Renal cortex interstitium (tissue), 15 donors: ENCODE measurements around the gene GNAS-AS1. TPM values are rescaled to one million over a fixed set of nuclear protein-coding genes. Genes with fewer than 3 reads are reported as not detected.

Source experiments
- DNase-seq, 11 donors: peaks; one replicate each; pipeline ENCODE4 v3.0.0-alpha.2; 2013; ENCODE audit warnings: low read depth in 9 of 11, low spot score in 4 of 11; ENCODE audit errors: extremely low read depth in 1 of 11
- long read RNA-seq, 16 experiments: transcript quantifications; one replicate each; lab custom pipeline, GENCODE V29; 2026
- polyA plus RNA-seq, 3 donors: library from polyadenylated mRNA; unstranded; fragments of 120-200 nt; gene quantifications; one replicate each; pipeline ENCODE4 v1.2.1, GENCODE V29; 2013; ENCODE audit not compliant: insufficient read length in 3 of 3

Gene GNAS-AS1
- 1 to 10 TPM in 2 of 3 donors, under 1 TPM in 1; 0.97 to 1.4 (median 1.1) TPM for polyA plus RNA-seq
- long read RNA-seq, donor 1, partial matches to known transcripts, result 1,781 of 2,307 reads
- long read RNA-seq, donor 1, other reads (novel, unspliced or antisense), result 526 of 2,307 reads
- long read RNA-seq, donor 2, partial matches to known transcripts, result 1,888 of 1,986 reads
- long read RNA-seq, donor 2, other reads (novel, unspliced or antisense), result 98 of 1,986 reads
- long read RNA-seq, donor 3, result 0 reads
- long read RNA-seq, donor 4, partial matches to known transcripts, result 2,130 of 2,240 reads
- long read RNA-seq, donor 4, other reads (novel, unspliced or antisense), result 110 of 2,240 reads
- long read RNA-seq, donor 5, result 0 reads
- long read RNA-seq, donor 6, partial matches to known transcripts, result 2,607 of 2,690 reads
- long read RNA-seq, donor 6, other reads (novel, unspliced or antisense), result 83 of 2,690 reads
- long read RNA-seq, donor 7, result 0 reads
- long read RNA-seq, donor 8, result 0 reads
- long read RNA-seq, donor 9, partial matches to known transcripts, result 2,092 of 2,194 reads
- long read RNA-seq, donor 9, other reads (novel, unspliced or antisense), result 102 of 2,194 reads
- long read RNA-seq, donor 10, partial matches to known transcripts, result 2,712 of 2,807 reads
- long read RNA-seq, donor 10, other reads (novel, unspliced or antisense), result 95 of 2,807 reads
- long read RNA-seq, donor 11, partial matches to known transcripts, result 2,125 of 2,251 reads
- long read RNA-seq, donor 11, other reads (novel, unspliced or antisense), result 126 of 2,251 reads
- long read RNA-seq, donor 12, result 0 reads
- long read RNA-seq, donor 13, partial matches to known transcripts, result 4,522 of 4,782 reads
- long read RNA-seq, donor 13, other reads (novel, unspliced or antisense), result 259 of 4,782 reads
- long read RNA-seq, donor 14, partial matches to known transcripts, result 2,693 of 2,819 reads
- long read RNA-seq, donor 14, other reads (novel, unspliced or antisense), result 126 of 2,819 reads
- long read RNA-seq, donor 15, result 0 reads
- long read RNA-seq, donor 16, result 0 reads

DNA sequence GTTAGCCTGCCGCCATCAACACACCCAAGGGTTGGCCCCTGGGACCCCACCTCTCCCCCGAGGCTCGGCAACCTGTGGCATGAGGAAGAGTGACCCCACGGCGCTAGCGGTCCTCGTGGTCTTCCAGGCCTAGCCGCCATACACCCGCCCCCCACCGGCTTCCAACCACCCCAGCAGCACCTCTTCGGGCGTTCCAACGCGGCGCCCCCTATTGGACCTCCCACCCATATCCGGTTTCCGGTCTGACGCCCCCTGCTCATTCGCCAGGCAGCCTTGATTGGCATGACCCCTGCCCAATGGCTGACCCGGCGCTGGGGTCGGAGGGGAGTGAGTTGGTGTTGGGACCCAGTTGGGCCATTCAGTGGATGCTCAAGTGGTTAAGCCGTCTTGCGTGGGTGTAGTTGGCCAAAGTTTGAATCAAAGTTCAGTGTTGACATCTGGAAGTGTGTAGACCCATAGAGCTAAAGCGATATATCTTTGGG, at the start of gene GNAS-AS1:
Gene GNAS-AS1 (minus strand): TSS at position 210 of the 482 bp plus-strand sequence.
- peak in 10 of 11 donors; percentile 60 to 83 (median 76) for DNase-seq

DNA sequence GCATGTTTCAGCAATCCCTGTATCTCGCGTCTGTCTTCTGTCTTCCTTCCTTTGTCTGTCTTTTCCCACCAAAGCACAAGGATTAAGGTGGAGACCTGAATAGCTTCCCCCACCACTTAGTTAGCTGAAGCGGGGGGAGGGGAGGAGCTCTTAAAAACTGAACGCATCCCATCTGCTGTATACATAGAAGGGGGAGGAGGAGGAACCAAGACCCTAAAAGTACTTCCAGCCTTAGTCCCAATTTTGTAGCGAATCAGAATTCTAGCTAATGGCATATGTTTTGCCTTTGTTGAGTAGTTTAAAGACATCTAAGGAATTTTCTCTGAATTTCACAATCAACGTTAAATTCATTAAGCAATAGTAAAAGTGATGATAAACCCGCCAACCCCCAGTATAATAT, 49.7 kb upstream of the GNAS-AS1 start:
- no peak for DNase-seq

DNA sequence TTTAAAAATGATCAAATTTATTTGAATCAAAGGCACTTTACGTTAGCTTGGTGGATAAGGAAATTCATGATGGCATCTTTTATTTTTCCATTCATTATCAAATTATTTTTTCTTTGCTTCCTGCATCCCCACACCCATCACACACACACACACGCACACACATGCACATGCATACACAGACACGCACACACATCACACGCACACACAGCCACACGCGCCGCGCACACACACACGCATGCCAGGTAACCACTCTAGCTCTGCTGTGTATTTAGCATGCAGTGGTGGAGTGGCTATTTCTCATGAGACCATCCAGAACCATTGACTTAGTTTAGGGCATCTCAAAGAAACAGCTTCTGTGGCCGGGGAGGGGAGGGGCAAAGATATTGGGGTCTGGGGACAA, 48.8 kb upstream of the GNAS-AS1 start:
- no peak for DNase-seq

DNA sequence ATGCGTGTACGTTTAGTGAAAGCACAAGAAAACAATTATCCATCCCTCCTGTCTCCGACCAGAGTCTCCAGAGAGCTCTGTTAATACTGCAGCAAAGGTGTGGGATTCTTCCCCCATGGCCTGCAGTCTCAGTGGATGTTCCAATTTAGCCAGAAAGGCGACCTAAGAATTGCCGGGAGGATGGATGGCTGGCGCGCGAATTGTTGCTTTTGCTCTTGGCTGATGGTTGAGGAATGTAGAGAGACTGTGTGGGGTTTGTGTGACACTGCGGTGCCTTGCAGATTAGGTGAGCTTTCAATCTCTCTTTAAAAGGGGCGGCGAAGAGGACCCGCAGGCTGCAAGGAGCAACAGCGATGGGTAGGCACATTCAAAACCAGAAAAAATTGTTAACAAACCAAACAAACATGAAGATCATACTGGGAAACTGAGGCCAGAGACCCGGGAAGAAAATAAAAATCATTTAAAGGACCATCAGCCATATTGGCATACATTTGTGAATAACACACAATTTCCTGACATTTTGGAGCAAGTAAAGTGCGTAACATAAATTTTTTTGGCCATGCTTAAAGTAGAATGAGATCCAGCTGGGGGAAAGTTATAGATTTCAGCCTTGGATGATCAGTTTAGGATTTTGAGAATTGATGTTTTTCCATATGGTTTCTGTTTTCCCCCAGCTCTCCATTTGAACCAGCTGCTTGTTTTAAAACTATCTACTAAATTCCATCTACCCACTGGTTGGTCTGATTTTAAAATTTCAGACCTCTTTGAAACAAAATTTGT, 48.1 kb upstream of the GNAS-AS1 start:
- no peak for DNase-seq

DNA sequence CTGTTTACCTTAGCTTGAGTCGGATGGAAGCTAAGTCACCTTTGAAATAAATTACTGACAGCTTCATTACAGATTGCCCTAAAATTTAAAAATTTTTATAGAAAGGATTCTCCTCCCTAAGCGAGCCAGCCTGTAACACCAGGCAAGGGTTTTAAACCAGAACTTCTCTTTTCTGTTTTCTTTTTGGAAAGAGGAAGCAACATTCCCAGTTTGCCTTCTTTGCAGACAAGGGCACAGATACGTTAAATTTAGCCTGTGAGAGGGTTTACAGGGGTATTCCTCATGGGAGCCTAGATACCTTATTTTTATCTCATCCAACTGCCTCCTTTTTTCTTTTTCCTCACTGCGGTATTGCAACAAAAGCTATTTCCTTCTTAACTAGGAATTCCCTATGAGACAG, 46.8 kb upstream of the GNAS-AS1 start:
- no peak for DNase-seq

DNA sequence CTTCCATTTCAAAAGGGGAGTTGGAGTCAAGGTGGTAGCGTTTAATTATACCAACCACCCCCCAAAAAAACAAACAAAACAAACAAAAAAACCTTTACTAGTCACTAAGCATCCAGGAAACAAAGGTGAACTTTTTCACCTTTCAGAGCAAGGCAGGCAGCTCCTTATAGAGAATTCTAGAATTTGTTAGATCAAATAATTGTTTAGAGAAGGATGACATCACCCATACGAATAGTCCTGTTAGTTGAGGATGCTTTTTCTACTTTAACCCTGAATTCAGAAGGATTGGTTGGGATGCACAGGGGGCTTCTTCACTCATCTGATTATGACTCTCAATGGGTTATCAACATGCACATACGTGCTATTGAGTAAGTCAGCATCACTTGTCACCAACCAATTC, 46.1 kb upstream of the GNAS-AS1 start:
- DNase-seq, result no peak

DNA sequence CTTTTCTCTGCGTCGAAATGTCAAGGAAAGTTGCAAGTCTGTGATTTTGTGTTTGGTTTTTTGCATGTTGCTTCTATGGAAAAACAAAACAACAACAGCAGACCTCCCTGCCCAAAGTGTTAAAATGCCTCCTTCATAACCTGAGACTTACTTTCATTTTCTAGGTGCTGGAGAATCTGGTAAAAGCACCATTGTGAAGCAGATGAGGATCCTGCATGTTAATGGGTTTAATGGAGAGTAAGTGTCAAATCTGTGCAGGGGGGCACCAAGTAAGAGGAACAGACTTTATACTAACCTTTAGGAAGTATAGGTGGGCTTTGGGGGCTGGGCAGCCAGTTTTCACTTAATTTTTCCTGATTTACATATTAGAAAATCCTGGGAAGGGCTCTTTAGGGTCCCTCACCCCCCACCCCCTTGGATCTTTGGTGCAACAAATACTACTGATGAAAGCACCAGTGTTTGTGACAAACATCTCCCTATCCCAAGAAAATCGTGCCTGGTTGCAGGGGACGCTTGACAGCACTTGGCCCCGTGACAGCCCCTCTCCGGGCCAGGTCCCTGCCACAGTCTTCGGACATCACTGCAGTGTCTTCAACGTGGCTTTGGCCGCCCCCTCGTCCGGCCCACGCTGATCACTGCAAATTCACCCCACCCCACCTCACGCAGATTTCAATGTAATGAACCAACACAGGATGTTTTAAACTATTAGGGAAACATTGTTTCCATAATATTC, 44.9 kb upstream of the GNAS-AS1 start:
- no peak for DNase-seq

DNA sequence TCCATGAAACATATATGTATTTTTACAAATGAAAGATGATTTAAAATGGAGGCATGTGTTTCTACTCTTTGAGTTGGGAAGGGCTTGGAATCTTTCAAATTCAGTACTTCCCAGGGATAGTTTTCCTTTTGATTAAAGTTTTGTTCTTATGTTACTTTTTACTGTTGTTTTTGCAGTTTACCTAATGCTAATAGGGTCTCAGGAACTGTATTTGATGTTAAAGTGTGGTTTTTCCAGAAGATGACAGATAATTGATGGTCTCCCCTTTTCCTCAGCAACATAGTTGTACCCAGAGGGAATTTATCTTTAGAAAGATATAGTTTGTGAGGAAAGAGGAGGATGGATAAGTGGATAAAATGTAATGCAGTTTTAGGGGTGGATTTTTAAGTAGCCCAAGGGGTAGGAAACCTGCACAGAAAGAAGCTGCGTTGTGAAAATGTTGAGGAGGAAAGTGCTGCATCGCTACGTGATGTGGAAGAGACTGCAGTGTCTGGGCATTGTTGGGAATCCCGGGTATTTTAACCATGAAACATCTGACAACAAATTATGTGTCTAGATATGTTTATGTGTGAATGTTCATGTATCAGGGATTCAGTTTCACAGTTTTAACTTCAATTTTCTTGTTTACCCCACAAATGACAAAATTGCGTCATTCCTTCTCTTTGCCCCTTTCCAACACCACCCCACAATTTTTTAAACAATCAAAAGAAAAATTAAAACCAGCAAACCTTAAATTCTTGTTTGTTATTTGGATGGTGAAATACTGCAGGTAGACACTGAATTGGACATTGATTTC, 44.1 kb upstream of the GNAS-AS1 start:
- DNase-seq, result no peak

DNA sequence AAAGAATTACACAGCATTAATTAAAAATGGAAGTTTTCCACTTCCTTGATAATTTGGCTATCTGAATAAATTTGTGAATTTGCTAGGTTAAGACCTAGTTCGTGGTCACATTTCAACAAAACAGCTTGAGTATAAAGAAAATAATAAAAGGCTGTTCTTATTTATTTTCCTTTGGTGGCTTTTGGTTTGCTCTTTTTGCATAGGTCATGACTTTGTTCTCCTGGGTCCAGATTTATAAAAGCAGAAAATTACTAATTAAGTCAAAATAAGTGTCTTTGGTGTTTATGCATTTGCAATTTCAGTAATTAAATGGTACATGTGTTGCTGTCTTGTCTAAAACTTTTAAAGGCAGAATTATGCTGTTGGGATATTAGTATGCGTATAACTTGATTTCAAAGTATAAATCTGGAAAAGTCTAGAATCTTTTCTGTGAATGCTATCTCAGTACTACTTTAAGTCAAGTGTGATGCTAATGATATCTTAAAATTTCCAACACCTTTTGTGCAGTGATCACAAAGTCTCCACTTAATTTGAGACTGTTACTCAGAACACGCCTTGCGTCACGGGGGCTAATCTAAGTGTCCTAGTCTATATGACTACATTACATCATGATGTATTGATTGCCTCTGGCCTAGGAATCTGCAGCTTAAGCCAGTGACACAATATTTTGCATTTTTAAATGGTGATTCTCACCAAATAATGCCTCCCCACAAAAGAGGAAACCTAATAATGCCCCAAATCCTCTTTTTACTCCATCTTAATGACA, 42.8 kb upstream of the GNAS-AS1 start:
- no peak for DNase-seq

DNA sequence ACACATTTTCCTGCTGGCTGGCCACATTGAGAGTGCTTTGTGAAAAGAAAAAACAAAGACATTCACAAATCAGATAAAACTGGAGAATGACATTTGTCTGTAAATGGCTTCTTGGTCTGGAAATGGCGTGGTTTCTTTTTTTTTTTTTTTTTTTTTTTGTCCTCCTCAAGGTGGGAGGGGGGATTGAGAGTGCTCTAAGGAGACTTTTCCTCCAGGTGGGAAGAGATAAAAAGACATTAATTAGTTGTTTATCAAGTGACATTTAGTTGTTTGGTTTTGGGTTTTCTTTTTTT, 42.2 kb upstream of the GNAS-AS1 start:
- DNase-seq, result no peak

DNA sequence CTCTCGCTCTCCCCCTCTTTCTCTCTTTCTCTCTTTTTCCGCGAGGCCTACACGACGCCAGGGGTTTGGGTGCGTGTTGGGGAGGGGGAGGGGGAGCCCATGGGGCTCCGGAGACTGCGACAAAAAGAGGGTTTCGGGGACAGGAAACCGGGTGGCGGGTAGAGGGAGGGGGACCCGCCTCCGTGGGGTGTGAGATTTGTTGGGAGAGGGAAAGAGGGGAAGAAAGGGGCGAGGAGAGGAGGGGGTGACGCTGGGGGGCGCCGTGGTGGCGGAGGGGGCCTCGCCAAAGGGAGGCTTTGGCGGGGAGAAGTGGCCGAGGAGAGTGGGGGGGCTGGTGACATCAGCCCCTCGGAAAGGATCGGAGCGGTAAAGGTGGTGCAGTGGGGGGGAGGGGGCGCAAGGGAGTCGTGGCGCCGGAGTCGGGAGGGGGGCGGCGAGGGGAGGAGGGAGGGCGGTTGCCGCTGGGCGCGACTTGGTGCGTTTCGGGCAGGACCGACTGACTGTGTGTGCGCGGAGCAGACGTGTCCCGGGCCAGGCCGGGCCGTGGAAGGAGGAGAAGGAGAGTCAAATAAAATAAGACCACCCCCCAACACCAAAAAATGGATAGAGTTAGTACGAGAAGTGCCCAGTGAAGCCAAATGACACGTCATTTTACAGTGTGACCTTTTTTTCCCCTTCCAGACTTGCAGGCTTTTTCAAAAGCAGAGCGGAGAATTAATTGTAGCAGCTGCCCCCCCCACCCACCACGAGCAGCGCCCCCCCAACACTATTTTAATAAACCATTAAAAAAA, 41.6 kb upstream of the GNAS-AS1 start:
- DNase-seq, result peak in 4 of 11 donors; percentile 57 to 69 (median 64)

DNA sequence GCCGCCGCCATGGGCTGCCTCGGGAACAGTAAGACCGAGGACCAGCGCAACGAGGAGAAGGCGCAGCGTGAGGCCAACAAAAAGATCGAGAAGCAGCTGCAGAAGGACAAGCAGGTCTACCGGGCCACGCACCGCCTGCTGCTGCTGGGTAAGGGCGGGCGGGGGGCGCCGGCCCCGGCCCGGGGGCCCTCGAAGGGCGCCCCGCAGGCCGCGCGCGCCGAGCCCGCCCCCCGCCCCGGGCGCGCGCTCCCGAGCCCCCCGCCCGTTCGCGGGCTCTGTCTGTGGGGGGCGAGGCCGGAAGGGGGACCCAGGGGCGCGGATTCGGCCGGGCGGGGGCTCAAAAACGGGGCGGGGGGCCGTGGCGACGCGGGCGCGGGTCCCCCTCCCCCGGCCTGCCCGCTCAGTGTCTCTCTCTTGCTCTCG, 41.0 kb upstream of the GNAS-AS1 start:
- peak in 1 of 11 donors; percentile 41 for DNase-seq

DNA sequence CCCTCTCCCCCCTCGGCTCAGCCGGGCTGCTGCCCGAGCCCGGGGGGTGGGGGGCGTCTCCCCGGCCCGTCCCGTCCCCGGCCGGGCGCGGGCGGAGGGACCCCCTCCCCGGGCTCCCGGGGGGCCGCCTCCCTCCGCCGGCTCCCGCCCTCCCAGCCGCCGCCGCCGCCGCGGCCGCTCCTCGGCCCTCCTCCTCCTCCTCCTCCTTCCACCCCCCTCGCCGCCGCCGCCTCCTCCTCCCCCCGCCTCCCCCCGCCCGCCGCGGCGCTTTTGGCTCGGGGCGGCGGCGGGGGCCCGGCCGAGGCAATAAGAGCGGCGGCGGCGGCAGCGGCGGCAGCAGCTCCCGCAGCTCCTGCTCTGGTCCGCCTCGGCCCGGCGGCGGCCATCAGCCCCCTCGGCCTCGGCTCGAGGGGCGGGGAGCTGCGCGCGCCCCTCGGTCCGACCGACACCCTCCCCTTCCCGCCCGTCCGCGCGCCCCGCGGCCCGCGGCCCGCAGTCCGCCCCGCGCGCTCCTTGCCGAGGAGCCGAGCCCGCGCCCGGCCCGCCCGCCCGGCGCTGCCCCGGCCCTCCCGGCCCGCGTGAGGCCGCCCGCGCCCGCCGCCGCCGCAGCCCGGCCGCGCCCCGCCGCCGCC, 40.5 kb upstream of the GNAS-AS1 start:
- peak in 3 of 11 donors; percentile 74 to 83 (median 78) for DNase-seq

DNA sequence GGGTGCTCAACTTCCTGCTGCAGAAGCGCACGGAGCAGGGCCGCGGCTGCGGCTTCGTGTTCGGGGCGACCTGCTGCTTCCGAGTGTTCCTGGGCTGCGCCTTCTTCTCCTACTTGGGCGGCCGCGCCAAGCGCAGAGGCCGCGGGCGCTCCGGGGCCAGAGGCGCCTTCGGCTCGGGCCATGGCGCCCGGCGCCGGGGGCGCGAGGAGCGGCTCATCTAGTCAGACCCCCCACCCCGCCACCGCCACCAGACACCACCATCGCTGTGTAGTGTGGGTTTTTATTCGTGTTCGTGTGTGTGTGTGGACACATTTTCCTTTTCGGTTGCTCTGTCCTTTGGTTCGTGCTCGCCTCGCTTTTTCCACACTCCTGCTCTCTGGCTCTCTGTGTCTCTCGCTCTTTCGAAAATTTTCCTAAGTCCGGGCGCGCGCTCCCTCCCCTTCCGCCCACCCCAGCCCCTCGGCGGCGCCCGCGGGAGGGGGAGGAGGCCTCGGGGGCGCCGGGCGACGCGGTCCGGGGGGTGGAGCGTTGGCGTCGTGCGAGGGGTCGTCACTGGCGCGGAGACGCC, 39.9 kb upstream of the GNAS-AS1 start:
- peak in 9 of 11 donors; percentile 72 to 93 (median 90) for DNase-seq

DNA sequence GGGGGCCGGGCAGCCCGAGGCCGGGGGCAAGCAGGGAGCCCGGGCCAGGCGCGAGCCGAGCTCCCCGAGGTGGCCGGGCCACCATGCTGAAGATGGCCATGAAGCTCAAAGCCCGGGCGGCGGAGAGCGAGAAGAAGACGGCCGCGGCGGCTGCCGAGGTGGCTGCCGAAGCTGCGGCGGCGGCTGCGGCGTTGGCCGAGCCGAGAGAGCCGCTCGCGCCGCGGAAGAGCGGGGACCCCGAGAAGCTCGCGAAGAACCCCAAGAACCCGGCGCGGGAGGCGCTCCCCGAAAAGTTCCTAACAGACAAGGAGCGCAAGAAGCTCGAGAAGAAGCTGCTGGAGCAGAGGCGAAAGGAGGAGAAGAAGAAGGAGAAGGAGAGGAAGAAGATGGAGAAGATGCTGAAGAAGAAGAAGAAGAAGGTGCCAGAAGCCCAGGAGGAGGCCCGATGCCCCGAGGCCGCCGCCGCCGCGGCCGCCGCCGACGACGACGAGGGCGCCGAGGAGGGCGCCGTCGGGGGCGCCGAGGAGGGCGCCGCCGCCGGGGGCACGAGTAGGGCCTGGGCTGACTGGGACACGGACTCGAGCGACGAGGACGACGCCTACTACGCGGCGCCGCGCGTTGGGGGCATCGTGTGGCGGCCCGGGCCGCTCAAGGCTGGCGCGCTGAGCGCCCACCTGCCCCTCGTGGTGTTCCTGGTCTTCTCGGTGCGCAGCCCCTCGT, 39.3 kb upstream of the GNAS-AS1 start:
- no peak for DNase-seq
